Measurements from ENCODE around the gene UQCR11. TPM values are rescaled to one million over a fixed set of nuclear protein-coding genes. Genes with fewer than 3 reads are reported as not detected.

Gene UQCR11
- 42.0 and 110 TPM in 2 replicates for total RNA-seq (ENCODE audit: low replicate concordance)

DNA sequence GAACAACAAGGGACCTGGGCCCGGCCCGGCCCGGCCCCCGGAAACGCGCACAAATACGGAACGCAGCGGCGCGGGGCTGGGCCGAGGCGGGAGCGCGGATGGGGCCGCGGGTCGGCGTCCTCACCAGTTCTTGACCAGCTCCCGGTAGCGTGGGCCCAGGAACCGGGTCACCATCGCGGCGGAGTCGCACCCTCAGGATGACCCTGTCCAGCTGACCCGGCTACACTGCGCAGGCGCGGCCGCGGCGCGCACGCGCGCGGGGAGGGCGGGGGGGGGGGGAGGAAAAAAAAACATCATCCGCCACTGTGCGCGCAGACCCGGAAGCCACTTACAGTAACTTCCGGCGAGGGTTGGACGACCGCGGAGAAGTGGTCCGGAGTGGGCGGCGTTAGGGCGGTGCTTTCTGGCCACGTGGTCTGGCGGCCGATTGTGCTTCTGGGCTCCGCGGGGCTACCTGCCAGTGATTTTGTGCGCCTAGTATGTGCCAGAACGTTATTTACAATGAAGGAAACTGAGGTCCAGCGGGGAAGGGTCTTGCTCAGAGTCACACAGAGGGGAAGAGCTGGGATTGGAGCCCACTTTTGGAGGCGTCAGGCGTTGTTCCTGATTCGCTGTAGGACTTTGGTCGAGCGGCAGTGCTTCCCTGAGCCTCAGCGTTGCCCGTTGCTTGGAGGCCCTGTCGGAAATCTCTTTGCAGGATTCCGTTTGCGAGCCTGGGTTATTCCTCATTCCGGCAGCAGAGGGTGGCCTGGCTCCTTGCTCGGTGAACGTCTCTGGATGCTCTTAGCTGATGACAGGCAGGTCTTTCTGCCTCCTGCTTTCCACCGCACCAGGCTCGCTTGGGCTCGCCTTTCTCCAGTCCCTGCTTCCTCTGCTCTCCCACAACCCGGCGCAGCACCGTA, at the start of gene UQCR11:
Gene UQCR11, minus strand, starts transcription at position 227 of the 902 bp plus-strand sequence. Its CDS starts 53 bp downstream, at position 174.

DNA sequence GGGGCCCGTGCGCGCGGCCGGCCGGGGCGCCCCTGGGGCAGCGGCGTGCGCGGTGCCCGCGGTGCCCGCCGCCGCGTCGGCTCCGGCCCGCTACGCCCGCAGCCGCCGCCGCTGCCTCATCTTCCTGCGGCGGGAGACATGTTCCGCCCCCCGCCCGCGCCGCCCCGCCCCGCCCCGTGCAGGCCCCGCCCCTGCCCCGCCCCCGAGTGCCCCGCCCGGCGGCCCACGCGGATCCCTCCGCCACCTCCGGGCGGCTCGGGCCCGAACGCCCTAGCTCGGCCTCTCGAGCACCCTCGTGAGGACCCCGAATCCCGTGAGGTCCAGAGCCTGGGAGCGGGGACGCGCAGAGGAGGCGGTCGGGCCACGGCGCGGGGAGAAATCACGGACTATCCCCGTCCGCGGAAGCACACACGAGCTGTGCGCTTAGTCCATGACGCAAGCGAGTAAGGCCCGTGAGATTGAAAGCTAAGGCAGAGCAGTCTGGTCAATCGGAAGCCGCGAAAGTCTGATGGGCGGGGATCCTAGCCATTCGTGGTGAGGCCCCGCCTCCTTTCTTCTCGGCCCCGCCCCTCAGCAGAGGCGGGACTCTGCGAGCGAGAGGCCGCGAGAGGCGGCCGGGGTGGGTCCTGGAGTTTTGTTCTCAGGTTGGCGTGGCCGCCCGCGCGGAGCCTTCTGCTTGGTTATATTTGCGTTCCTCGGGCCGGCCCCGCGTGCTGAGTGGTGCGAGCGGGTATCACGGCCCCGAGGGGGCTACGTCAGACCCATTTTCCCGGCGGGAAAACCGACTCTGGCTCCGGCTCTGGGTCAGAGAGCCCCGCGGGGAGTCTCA, 47.4 kb upstream of the UQCR11 start, which contains the start of gene TCF3:
Gene TCF3, minus strand, starts transcription at position 145 of the 829 bp plus-strand sequence. CDS start 2,367 bp downstream, outside the sequence.

GRCh38 chr19:1592755-1593500, 12.3 kb downstream of the UQCR11 start, which contains the start of gene MBD3:
TSS of gene MBD3 (minus strand) at chr19:1592865. CDS start at chr19:1592631, 234 bp downstream.

GRCh38 chr19:1568320-1569019, 36.8 kb downstream of the UQCR11 start, which contains the start of gene MEX3D:
TSS of gene MEX3D (minus strand) at chr19:1568325. CDS start at chr19:1568058, 267 bp downstream.

Other genes starting within 250 kb of the UQCR11 start
- 51.4 and 87.2 TPM in 2 replicates for gene NDUFS7, start 221.6 kb downstream of the UQCR11 start, total RNA-seq (ENCODE audit: low replicate concordance)
- gene GAMT, start 203.9 kb downstream of the UQCR11 start, total RNA-seq (ENCODE audit: low replicate concordance), result 29.8 and 36.3 TPM in 2 replicates
- gene DAZAP1, start 197.9 kb downstream of the UQCR11 start, total RNA-seq (ENCODE audit: low replicate concordance), result 22.8 and 53.7 TPM in 2 replicates
- 178 and 496 TPM in 2 replicates for gene RPS15, start 167.1 kb downstream of the UQCR11 start, total RNA-seq (ENCODE audit: low replicate concordance)
- under 0.01 and 0.08 TPM in 2 replicates for gene APC2, start 155.3 kb downstream of the UQCR11 start, total RNA-seq (ENCODE audit: low replicate concordance)
- gene C19orf25, start 126.2 kb downstream of the UQCR11 start, total RNA-seq (ENCODE audit: low replicate concordance), result 13.5 and 21.2 TPM in 2 replicates
- 0.68 and 1.5 TPM in 2 replicates for gene PCSK4, start 115.1 kb downstream of the UQCR11 start, total RNA-seq (ENCODE audit: low replicate concordance)
- 1.3 and 2.2 TPM in 2 replicates for gene REEP6, start 114.3 kb downstream of the UQCR11 start, total RNA-seq (ENCODE audit: low replicate concordance)
- 1.3 and 2.6 TPM in 2 replicates for gene ADAMTSL5, start 92.4 kb downstream of the UQCR11 start, total RNA-seq (ENCODE audit: low replicate concordance)
- gene PLK5, start 81.4 kb downstream of the UQCR11 start, total RNA-seq (ENCODE audit: low replicate concordance), result not detected in 2 replicates
- 29.7 and 35.6 TPM in 2 replicates for gene MEX3D, start 37.1 kb downstream of the UQCR11 start, total RNA-seq (ENCODE audit: low replicate concordance)
- 75.7 and 87.9 TPM in 2 replicates for gene MBD3, start 12.6 kb downstream of the UQCR11 start, total RNA-seq (ENCODE audit: low replicate concordance)
- 58.5 and 79.1 TPM in 2 replicates for gene TCF3, start 47.2 kb upstream of the UQCR11 start, total RNA-seq (ENCODE audit: low replicate concordance)
- not detected in 2 replicates for gene ONECUT3, start 148.0 kb upstream of the UQCR11 start, total RNA-seq (ENCODE audit: low replicate concordance)
- 0.82 and 2.0 TPM in 2 replicates for gene ATP8B3, start 206.8 kb upstream of the UQCR11 start, total RNA-seq (ENCODE audit: low replicate concordance)
- 2.9 and 4.1 TPM in 2 replicates for gene REXO1, start 243.0 kb upstream of the UQCR11 start, total RNA-seq (ENCODE audit: low replicate concordance)